Measurements from ENCODE around the gene MPDZ.

MPDZ gene

GRCh38 chr9:13279284-13280141 lies at the start of gene MPDZ:
TSS of gene MPDZ (minus strand) at chr9:13279692. CDS start at chr9:13250315, 29,377 bp downstream.
- peak; percentile 47 for DNase-seq (ENCODE audit: low read depth)

GRCh38 chr9:13324988-13325387 lies 45.5 kb upstream of the MPDZ start:
- DNase-seq (ENCODE audit: low read depth) = peak; percentile 24

GRCh38 chr9:13322828-13323550 lies 43.5 kb upstream of the MPDZ start:
- DNase-seq (ENCODE audit: low read depth) = no peak

GRCh38 chr9:13318027-13318426 lies 38.5 kb upstream of the MPDZ start:
- DNase-seq (ENCODE audit: low read depth) = no peak

- DNase-seq (ENCODE audit: low read depth) = no peak
These were observed 17.5 kb upstream of the MPDZ start for GRCh38 chr9:13296972-13297371.

GRCh38 chr9:13295556-13295955 lies 16.1 kb upstream of the MPDZ start:
- DNase-seq (ENCODE audit: low read depth) = no peak

GRCh38 chr9:13292782-13293181 lies 13.3 kb upstream of the MPDZ start:
- no peak for DNase-seq (ENCODE audit: low read depth)

- DNase-seq (ENCODE audit: low read depth) = no peak
These were observed 12.7 kb upstream of the MPDZ start for GRCh38 chr9:13292158-13292557.

- DNase-seq (ENCODE audit: low read depth) = no peak
These were observed 12.2 kb upstream of the MPDZ start for GRCh38 chr9:13291718-13292117.

GRCh38 chr9:13284011-13284410 lies 4.5 kb upstream of the MPDZ start:
- DNase-seq (ENCODE audit: low read depth) = no peak

GRCh38 chr9:13282998-13283397 lies 3.5 kb upstream of the MPDZ start:
- DNase-seq (ENCODE audit: low read depth) = no peak

- DNase-seq (ENCODE audit: low read depth) = no peak
These were observed 2.0 kb upstream of the MPDZ start for GRCh38 chr9:13281356-13282016.

- peak; percentile 72 for DNase-seq (ENCODE audit: low read depth)
These were observed 885 bp downstream of the MPDZ start for GRCh38 chr9:13278368-13279246.

- no peak for DNase-seq (ENCODE audit: low read depth)
These were observed 1.5 kb downstream of the MPDZ start for GRCh38 chr9:13278023-13278367.

- DNase-seq (ENCODE audit: low read depth) = peak; percentile 31
These were observed 4.4 kb downstream of the MPDZ start for GRCh38 chr9:13274886-13275641.

GRCh38 chr9:13270734-13271133 lies 8.8 kb downstream of the MPDZ start:
- no peak for DNase-seq (ENCODE audit: low read depth)

GRCh38 chr9:13269589-13270452 lies 9.7 kb downstream of the MPDZ start:
- DNase-seq (ENCODE audit: low read depth) = peak; percentile 33

- DNase-seq (ENCODE audit: low read depth) = no peak
These were observed 11.0 kb downstream of the MPDZ start for GRCh38 chr9:13268469-13268868.

GRCh38 chr9:13267743-13268142 lies 11.7 kb downstream of the MPDZ start:
- peak; percentile 42 for DNase-seq (ENCODE audit: low read depth)

- DNase-seq (ENCODE audit: low read depth) = peak; percentile 2
These were observed 13.3 kb downstream of the MPDZ start for GRCh38 chr9:13266167-13266566.
